ENCODE measurements around the gene ACTRT2. TPM values are rescaled to one million over a fixed set of nuclear protein-coding genes. Genes with fewer than 3 reads are reported as not detected.

ACTRT2 gene
- total RNA-seq, 1 donor from 2014 or later, result not detected

DNA sequence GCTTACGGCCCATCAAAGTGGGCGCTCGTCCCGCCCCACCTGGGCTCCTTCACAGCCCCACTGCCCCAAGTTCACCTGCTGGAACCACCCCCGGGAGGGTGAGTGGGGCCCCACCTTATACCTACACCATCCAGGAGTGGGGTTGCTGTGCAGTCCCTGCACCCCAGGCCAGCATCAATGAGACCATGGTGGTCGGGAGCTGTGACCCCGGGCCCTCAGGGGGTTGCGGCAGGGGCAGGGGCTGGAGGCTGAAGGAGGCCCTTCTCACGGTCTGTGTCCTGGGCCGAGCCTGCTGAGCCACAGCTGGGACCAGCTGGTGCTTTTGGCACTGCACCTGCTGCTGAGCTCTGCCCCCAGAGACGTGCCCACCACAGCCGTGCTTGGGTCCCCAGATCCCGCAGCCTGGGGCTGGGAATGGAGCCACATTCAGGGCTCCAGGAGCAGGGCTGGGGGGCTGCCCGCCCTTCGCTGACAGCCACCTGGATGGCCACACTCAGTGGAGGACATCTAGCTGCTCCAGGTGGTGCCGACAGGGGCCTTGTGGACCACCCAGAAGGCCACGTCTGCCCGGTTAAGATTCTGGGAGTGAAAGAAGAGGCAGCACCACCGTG, 17.4 kb downstream of the ACTRT2 start:
- no peak for DNase-seq (ENCODE audit: low spot score)
- Mint-ChIP-seq H3K27me3 (ENCODE audit: low read depth) (peaks cover 35% of the 10 kb centered on the region), H3K9me3 (ENCODE audit: low read depth) (no peaks in the 10 kb centered on the region), H3K36me3 (ENCODE audit: low read depth) (no peaks in the 10 kb centered on the region), H3K4me1 (ENCODE audit: low read depth) (no peaks in the 10 kb centered on the region), H3K4me3 (ENCODE audit: unreplicated experiment) (no peak overlapping the region), H3K27ac (ENCODE audit: unreplicated experiment) (no peak overlapping the region)
- TF ChIP-seq, protein P1, sequence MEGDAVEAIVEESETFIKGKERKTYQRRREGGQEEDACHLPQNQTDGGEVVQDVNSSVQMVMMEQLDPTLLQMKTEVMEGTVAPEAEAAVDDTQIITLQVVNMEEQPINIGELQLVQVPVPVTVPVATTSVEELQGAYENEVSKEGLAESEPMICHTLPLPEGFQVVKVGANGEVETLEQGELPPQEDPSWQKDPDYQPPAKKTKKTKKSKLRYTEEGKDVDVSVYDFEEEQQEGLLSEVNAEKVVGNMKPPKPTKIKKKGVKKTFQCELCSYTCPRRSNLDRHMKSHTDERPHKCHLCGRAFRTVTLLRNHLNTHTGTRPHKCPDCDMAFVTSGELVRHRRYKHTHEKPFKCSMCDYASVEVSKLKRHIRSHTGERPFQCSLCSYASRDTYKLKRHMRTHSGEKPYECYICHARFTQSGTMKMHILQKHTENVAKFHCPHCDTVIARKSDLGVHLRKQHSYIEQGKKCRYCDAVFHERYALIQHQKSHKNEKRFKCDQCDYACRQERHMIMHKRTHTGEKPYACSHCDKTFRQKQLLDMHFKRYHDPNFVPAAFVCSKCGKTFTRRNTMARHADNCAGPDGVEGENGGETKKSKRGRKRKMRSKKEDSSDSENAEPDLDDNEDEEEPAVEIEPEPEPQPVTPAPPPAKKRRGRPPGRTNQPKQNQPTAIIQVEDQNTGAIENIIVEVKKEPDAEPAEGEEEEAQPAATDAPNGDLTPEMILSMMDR (IDR thresholded peaks at IDR 0.05), result no peak

DNA sequence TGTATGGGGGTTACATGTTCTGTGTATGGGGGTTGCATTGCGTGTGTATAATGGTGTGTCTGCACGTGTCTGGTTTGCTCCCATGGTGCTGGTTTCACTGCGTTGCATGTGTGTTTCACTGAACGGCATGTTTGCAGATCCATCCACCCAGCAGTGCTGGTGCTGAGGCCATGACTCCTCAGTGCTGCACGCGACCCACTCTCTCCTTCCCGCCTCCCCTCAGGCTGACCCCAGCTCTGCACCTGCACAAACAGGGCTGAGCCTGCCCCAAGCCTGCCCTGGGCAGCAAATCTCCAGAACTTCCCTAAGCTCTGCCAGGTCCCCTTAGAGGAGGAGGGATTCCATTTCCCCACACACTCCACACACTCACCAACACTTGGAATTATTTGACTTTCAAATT, 18.7 kb downstream of the ACTRT2 start:
- DNase-seq (ENCODE audit: low spot score), result no peak
- Mint-ChIP-seq H3K4me1 (ENCODE audit: low read depth) (no peaks in the 10 kb centered on the region), H3K9me3 (ENCODE audit: low read depth) (peaks cover 3% of the 10 kb centered on the region), H3K4me3 (ENCODE audit: unreplicated experiment) (no peak overlapping the region), H3K27me3 (ENCODE audit: low read depth) (peaks cover 38% of the 10 kb centered on the region), H3K36me3 (ENCODE audit: low read depth) (no peaks in the 10 kb centered on the region), H3K27ac (ENCODE audit: unreplicated experiment) (no peak overlapping the region)
- TF ChIP-seq, protein P1 (IDR thresholded peaks at IDR 0.05), result no peak

DNA sequence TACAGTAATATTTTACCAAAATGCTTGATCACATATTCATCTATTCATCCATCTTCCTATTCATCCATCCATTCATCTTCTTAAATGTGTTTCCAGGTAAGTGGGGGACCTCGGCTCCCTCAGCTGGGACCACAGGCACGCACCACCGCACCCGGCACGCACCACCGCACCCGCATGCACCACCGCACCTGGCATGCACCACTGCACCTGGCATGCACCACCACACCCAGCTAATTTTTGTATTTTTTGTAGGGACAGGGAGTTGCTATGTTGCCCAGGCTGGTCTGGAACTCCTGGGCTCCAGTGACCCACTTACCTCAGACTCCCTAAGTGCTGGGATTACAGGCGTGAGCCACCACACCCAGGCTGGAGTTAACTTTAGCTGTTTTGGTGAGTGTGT, 21.2 kb downstream of the ACTRT2 start:
- H3K9me3 Mint-ChIP-seq (ENCODE audit: low read depth), result peaks cover 16% of the 10 kb centered on the region
- H3K27ac Mint-ChIP-seq (ENCODE audit: unreplicated experiment), result no peak overlapping the region
- no peaks in the 10 kb centered on the region for H3K4me1 Mint-ChIP-seq (ENCODE audit: low read depth)
- H3K36me3 Mint-ChIP-seq (ENCODE audit: low read depth), result no peaks in the 10 kb centered on the region
- no peak overlapping the region for H3K4me3 Mint-ChIP-seq (ENCODE audit: unreplicated experiment)
- DNase-seq (ENCODE audit: low spot score), result peak; percentile 59
- H3K27me3 Mint-ChIP-seq (ENCODE audit: low read depth), result peaks cover 35% of the 10 kb centered on the region
- TF ChIP-seq, protein P1 (IDR thresholded peaks at IDR 0.05), result no peak

DNA sequence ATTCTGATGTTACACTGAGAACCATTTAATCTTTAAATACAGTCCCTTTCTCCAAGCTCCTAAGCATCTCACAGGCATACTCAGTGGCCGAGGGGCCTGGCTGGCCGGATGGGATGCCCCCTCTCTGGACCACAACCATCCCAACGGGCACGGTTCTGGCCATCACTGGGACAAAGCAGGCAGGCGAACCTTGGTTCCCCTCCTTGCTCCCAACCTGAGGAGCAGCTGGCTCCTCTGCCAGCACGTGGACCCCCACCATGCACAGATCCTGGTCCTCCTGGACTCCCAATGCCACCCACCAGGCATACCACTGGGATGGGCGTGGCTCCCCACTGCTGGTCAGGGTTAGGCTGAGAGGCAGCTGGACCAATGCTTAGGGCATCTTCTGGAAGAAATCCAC, 27.9 kb downstream of the ACTRT2 start:
- H3K4me3 Mint-ChIP-seq (ENCODE audit: unreplicated experiment), result no peak overlapping the region
- TF ChIP-seq, protein P1 (IDR thresholded peaks at IDR 0.05), result no peak
- H3K4me1 Mint-ChIP-seq (ENCODE audit: low read depth), result no peaks in the 10 kb centered on the region
- H3K27ac Mint-ChIP-seq (ENCODE audit: unreplicated experiment), result no peak overlapping the region
- peak; percentile 68 for DNase-seq (ENCODE audit: low spot score)
- H3K9me3 Mint-ChIP-seq (ENCODE audit: low read depth), result peaks cover 24% of the 10 kb centered on the region
- H3K36me3 Mint-ChIP-seq (ENCODE audit: low read depth), result no peaks in the 10 kb centered on the region
- H3K27me3 Mint-ChIP-seq (ENCODE audit: low read depth), result peaks cover 53% of the 10 kb centered on the region

DNA sequence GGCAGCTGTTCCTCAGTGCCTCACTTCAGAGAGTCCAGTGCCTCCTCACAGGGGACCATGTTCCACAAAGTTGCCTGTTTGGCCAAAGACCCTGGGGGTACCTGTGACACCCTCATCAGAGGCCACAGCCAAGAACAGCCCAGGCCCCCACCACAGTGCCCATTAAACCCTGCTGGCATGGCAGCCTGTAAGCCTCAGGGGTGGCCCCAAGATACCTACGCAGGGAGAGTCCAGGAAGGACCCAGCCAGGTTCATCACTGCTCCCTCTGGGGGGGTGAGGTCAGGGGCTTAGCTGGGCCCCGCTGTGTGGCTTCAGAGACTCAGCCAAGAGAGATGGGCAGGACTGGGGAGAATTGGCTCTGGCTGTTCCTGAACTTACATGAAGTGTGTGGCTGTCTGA, 28.6 kb downstream of the ACTRT2 start:
- H3K27me3 Mint-ChIP-seq (ENCODE audit: low read depth), result peaks cover 53% of the 10 kb centered on the region
- no peak overlapping the region for H3K4me3 Mint-ChIP-seq (ENCODE audit: unreplicated experiment)
- H3K36me3 Mint-ChIP-seq (ENCODE audit: low read depth), result no peaks in the 10 kb centered on the region
- peaks cover 22% of the 10 kb centered on the region for H3K9me3 Mint-ChIP-seq (ENCODE audit: low read depth)
- TF ChIP-seq, protein P1 (IDR thresholded peaks at IDR 0.05), result no peak
- no peak overlapping the region for H3K27ac Mint-ChIP-seq (ENCODE audit: unreplicated experiment)
- DNase-seq (ENCODE audit: low spot score), result peak; percentile 75
- H3K4me1 Mint-ChIP-seq (ENCODE audit: low read depth), result no peaks in the 10 kb centered on the region

Measured in chondrocyte (in vitro differentiated cells).